ENCODE results near the gene ABL1. TPM values are rescaled to one million over a fixed set of nuclear protein-coding genes. Genes with fewer than 3 reads are reported as not detected.
"Not testable (repeated sequence)": the region's sequence is repeated elsewhere in the genome, so short reads cannot be mapped to it uniquely, and the experiment has no call there.

The ABL1 gene
- total and polyA plus RNA-seq, 2 of the 13 experiments (the other 11 are each of a cell fraction or from before 2014, with no cell fraction given) = 10.8 to 20.4 TPM

DNA sequence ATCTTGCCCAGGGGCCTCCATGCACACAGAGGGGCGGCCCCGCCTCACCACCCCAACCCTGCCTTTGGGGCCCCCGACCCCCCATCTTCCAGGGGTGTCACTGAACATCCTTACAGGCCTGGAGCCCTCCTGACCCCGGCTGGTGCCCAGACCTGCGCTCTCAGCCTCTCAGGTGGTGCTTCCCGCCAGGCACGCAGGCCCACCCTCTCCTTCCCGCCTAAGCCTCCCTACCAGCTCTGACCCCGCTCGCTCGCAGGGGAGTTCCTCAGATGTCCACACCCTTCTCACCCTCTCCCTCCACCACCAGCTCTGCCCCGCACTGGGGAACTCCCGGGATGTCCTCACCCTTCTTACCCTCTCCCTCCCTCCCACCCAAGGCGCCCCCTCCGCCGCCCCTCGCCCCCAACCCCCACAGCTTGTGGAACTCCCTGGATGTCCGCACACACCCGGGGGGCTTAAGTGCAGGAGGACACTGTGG, 73.9 kb downstream of the ABL1 start:
- FAIRE-seq = no peak
- peaks cover 16 to 84% of the 10 kb centered on the region in 2 experiments; a peak in 4 of 5 replicates for H3K27me3 ChIP-seq (ENCODE audit: control insufficient read depth in 1 of 2, insufficient read depth in 2 of 2, low read length in 2 of 2)
- no peaks in the 10 kb centered on the region for H4K20me1 ChIP-seq (ENCODE audit: insufficient read depth, low read length)
- no peak for TF ChIP-seq SRSF1 (optimal IDR thresholded peaks at IDR 0.05; ENCODE audit: low read depth, low read length)
- no peak for TF ChIP-seq ZNF713 (CRISPR knock-in tag; IDR thresholded peaks at IDR 0.05)
- TF ChIP-seq ZNF333 (CRISPR knock-in tag; IDR thresholded peaks at IDR 0.05; ENCODE audit: borderline replicate concordance) = no peak
- TF ChIP-seq, protein P1, sequence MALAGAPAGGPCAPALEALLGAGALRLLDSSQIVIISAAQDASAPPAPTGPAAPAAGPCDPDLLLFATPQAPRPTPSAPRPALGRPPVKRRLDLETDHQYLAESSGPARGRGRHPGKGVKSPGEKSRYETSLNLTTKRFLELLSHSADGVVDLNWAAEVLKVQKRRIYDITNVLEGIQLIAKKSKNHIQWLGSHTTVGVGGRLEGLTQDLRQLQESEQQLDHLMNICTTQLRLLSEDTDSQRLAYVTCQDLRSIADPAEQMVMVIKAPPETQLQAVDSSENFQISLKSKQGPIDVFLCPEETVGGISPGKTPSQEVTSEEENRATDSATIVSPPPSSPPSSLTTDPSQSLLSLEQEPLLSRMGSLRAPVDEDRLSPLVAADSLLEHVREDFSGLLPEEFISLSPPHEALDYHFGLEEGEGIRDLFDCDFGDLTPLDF (CRISPR knock-in tag; IDR thresholded peaks at IDR 0.05) = no peak
- TF ChIP-seq CBX2 (IDR thresholded peaks at IDR 0.05; ENCODE audit: low read depth, low read length) = no peak
- no peak for TF ChIP-seq CBX2 (CRISPR knock-in tag; IDR thresholded peaks at IDR 0.05; ENCODE audit: low read depth)
- TF ChIP-seq BRCA1 (CRISPR knock-in tag; IDR thresholded peaks at IDR 0.05) = no peak
- TF ChIP-seq, protein P2, sequence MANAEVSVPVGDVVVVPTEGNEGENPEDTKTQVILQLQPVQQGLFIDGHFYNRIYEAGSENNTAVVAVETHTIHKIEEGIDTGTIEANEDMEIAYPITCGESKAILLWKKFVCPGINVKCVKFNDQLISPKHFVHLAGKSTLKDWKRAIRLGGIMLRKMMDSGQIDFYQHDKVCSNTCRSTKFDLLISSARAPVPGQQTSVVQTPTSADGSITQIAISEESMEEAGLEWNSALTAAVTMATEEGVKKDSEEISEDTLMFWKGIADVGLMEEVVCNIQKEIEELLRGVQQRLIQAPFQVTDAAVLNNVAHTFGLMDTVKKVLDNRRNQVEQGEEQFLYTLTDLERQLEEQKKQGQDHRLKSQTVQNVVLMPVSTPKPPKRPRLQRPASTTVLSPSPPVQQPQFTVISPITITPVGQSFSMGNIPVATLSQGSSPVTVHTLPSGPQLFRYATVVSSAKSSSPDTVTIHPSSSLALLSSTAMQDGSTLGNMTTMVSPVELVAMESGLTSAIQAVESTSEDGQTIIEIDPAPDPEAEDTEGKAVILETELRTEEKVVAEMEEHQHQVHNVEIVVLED (CRISPR knock-in tag; IDR thresholded peaks at IDR 0.05; ENCODE audit: borderline replicate concordance) = no peak
- TF ChIP-seq, protein P3, sequence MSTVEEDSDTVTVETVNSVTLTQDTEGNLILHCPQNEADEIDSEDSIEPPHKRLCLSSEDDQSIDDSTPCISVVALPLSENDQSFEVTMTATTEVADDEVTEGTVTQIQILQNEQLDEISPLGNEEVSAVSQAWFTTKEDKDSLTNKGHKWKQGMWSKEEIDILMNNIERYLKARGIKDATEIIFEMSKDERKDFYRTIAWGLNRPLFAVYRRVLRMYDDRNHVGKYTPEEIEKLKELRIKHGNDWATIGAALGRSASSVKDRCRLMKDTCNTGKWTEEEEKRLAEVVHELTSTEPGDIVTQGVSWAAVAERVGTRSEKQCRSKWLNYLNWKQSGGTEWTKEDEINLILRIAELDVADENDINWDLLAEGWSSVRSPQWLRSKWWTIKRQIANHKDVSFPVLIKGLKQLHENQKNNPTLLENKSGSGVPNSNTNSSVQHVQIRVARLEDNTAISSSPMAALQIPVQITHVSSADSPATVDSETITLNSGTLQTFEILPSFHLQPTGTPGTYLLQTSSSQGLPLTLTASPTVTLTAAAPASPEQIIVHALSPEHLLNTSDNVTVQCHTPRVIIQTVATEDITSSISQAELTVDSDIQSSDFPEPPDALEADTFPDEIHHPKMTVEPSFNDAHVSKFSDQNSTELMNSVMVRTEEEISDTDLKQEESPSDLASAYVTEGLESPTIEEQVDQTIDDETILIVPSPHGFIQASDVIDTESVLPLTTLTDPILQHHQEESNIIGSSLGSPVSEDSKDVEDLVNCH (CRISPR knock-in tag; IDR thresholded peaks at IDR 0.05) = no peak
- no peak for TF ChIP-seq MLLT10 (CRISPR knock-in tag; IDR thresholded peaks at IDR 0.05)
- TF ChIP-seq TBL1XR1 (IDR thresholded peaks at IDR 0.05; ENCODE audit: borderline replicate concordance, low read length, partially characterized antibody) = no peak
- TF ChIP-seq PHB2 (IDR thresholded peaks at IDR 0.05; ENCODE audit: partially characterized antibody) = no peak
- no peak for TF ChIP-seq FLYWCH1 (CRISPR knock-in tag; IDR thresholded peaks at IDR 0.05)
- TF ChIP-seq ZNF180 (CRISPR knock-in tag; IDR thresholded peaks at IDR 0.05; ENCODE audit: borderline replicate concordance, low read depth) = no peak
- TF ChIP-seq ZNF207 (IDR thresholded peaks at IDR 0.05; ENCODE audit: borderline replicate concordance) = no peak
- DNase-seq (ENCODE audit: low spot score) = no peak
- no TSS peak for BruUV-seq (replicated peaks)
- ChIA-PET POLR2A (no interaction called here), CTCF (ENCODE audit: low intra/inter-chr PET ratio, low total read pairs) (no interaction called here)
- no peak overlapping the region for H3K4me2 ChIP-seq (ENCODE audit: low read depth, low read length)
- no peaks in the 10 kb centered on the region for H3K9me3 ChIP-seq (ENCODE audit: low read length)
- intact Hi-C loops (cut with micrococcal nuclease; ENCODE audit: unreplicated experiment) (loop anchor here (2.0 kb wide), 1 partner anchor 76 kb away; no protein-coding TSS in a partner anchor), in situ Hi-C loops (cut with HindIII; ENCODE audit: extremely low pct_ligation_motif_present, low pct_unique_long_range_greater_than_20kb) (no loop called here)
- no peak overlapping the region for H2AFZ ChIP-seq (ENCODE audit: low read length)
- no peaks in the 10 kb centered on the region for H3K36me3 ChIP-seq (replicated peaks in 1 of 2; ENCODE audit: control insufficient read depth in 1 of 2, insufficient read depth in 2 of 2, low read length in 2 of 2)
- WGBS (ENCODE audit: low lambda C conversion rate) = 12% methylated on average over 14 of the region's 19 CpGs
- H3K4me3 ChIP-seq (replicated peaks in 1 of 3; ENCODE audit: insufficient read depth in 1 of 3, low read depth in 2 of 3, low read length in 3 of 3) = no peak overlapping the region
- H3K4me1 ChIP-seq (ENCODE audit: insufficient read depth, low read length) = peaks cover 18% of the 10 kb centered on the region
- no peak overlapping the region for H3K27ac ChIP-seq (ENCODE audit: extremely low read length, insufficient read depth, low read length)
- no peaks in the 10 kb centered on the region for H3K79me2 ChIP-seq (ENCODE audit: insufficient read depth, low read length)
- H3K9ac ChIP-seq (ENCODE audit: insufficient read depth, low read depth, low read length) = no peak overlapping the region
- ATAC-seq = no peak

DNA sequence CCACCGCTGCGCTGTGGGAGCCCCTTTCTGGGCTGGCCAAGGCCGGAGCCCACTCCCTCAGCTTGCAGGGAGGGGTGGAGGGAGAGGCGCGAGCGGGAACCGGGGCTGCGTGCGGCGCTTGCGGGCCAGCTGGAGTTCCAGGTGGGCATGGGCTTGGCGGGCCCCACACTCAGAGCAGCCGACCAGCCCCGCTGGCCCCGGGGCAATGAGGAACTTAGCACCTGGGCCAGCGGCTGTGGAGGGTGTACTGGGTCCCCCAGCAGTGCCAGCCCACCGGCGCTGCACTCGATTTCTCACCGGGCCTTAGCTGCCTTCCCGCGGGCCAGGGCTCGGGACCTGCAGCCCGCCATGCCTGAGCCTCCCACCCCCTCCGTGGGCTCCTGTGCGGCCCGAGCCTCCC, 75.0 kb downstream of the ABL1 start:
- DNase-seq (ENCODE audit: low spot score); FAIRE-seq; ATAC-seq; H4K20me1 ChIP-seq (ENCODE audit: insufficient read depth, low read length); CTCF ChIA-PET (ENCODE audit: low intra/inter-chr PET ratio, low total read pairs); H3K79me2 ChIP-seq (ENCODE audit: insufficient read depth, low read length); H3K27ac ChIP-seq (ENCODE audit: extremely low read length, insufficient read depth, low read length); in situ Hi-C loops (cut with HindIII; ENCODE audit: extremely low pct_ligation_motif_present, low pct_unique_long_range_greater_than_20kb); H3K9me3 ChIP-seq (ENCODE audit: low read length); BruUV-seq (replicated peaks); H2AFZ ChIP-seq (ENCODE audit: low read length); H3K4me2 ChIP-seq (ENCODE audit: low read depth, low read length); H3K4me3 ChIP-seq (replicated peaks in 1 of 3; ENCODE audit: insufficient read depth in 1 of 3, low read depth in 2 of 3, low read length in 3 of 3); intact Hi-C loops (cut with micrococcal nuclease; ENCODE audit: unreplicated experiment); H3K36me3 ChIP-seq (replicated peaks in 1 of 2; ENCODE audit: control insufficient read depth in 1 of 2, insufficient read depth in 2 of 2, low read length in 2 of 2); POLR2A ChIA-PET; H3K9ac ChIP-seq (ENCODE audit: insufficient read depth, low read depth, low read length): not testable (repeated sequence)
- WGBS (ENCODE audit: low lambda C conversion rate) = 94% methylated on average over 7 of the region's 27 CpGs
- Histone ChIP-seq H3K27me3 (ENCODE audit: control insufficient read depth in 1 of 2, insufficient read depth in 2 of 2, low read length in 2 of 2) (peaks cover 21 to 85% of the 10 kb centered on the region in 2 experiments; a peak in 4 of 5 replicates), H3K4me1 (ENCODE audit: insufficient read depth, low read length) (peaks cover 18% of the 10 kb centered on the region)

All from HepG2 (cell line).